HEK293T (cell line): ENCODE measurements around the gene NFAT5.

Experiments used
- ARNT ChIP-seq: fragments of 450-650 bp; IDR thresholded peaks from 2 replicates; pipeline ENCODE4 v1.6.1; 2017; ENCODE audit warnings: mild to moderate bottlenecking
- BHLHE40 ChIP-seq: fragments of 450-650 bp; IDR thresholded peaks from 2 replicates; pipeline ENCODE4 v1.6.1; 2016; ENCODE audit warnings: mild to moderate bottlenecking, moderate library complexity, borderline replicate concordance
- ELF4 ChIP-seq: fragments of 450-650 bp; IDR thresholded peaks from 2 replicates; pipeline ENCODE4 v1.6.1; 2017; ENCODE audit warnings: antibody characterized with exemption
- FOXM1 ChIP-seq: fragments of 450-650 bp; IDR thresholded peaks from 2 replicates; pipeline ENCODE4 v1.6.1; 2017; ENCODE audit warnings: mild to moderate bottlenecking, borderline replicate concordance
- NFRKB ChIP-seq: fragments of 450-650 bp; IDR thresholded peaks from 2 replicates; pipeline ENCODE4 v1.6.1; 2016; ENCODE audit warnings: mild to moderate bottlenecking, moderate library complexity

DNA sequence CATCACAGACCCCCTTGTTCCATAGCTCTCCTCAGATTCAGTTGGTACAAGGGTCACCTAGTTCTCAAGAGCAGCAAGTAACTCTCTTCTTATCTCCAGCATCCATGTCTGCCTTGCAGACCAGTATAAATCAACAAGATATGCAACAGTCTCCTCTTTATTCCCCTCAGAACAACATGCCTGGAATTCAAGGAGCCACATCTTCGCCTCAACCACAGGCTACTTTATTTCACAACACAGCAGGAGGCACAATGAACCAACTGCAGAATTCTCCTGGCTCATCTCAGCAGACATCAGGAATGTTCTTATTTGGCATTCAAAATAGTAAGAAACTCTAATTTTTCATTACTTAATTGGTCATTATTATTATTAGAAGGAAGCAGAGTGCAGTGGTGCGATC lies 128.2 kb downstream of the NFAT5 start:
- no peak for TF ChIP-seq BHLHE40
- TF ChIP-seq ELF4: no peak
- TF ChIP-seq ARNT: no peak
- TF ChIP-seq FOXM1: no peak
- TF ChIP-seq NFRKB: no peak
